ENCODE data around the gene PDZD7. TPM values are rescaled to one million over a fixed set of nuclear protein-coding genes. Genes with fewer than 3 reads are reported as not detected.

The PDZD7 gene
- total RNA-seq, 1 donor from 2014 or later, result 0.27 TPM

- DNase-seq, result no peak
- peaks cover 28% of the 10 kb centered on the region for H3K36me3 ChIP-seq
- H3K9me3 ChIP-seq (replicated peaks), result no peaks in the 10 kb centered on the region
- intact Hi-C loops (cut with micrococcal nuclease), result no loop called here
- no peak overlapping the region for H3K4me3 ChIP-seq
- no peaks in the 10 kb centered on the region for H3K27me3 ChIP-seq (ENCODE audit: low read depth)
- TF ChIP-seq CTCF (IDR thresholded peaks at IDR 0.05; ENCODE audit: borderline replicate concordance), result no peak
- no peak overlapping the region for H3K27ac ChIP-seq (replicated peaks)
- peaks cover 17% of the 10 kb centered on the region for H3K4me1 ChIP-seq
Observed at GRCh38 chr10:100968062-100968736, 62.7 kb downstream of the PDZD7 start.

GRCh38 chr10:100967332-100967731 is 63.6 kb downstream of the PDZD7 start:
- no peak for DNase-seq

GRCh38 chr10:100966887-100967286 is 64.0 kb downstream of the PDZD7 start:
- intact Hi-C loops (cut with micrococcal nuclease), result no loop called here
- H3K36me3 ChIP-seq, result peaks cover 41% of the 10 kb centered on the region

More at GRCh38 chr10:100967332-100967731, 63.6 kb downstream of the PDZD7 start:
- H3K27ac ChIP-seq (replicated peaks), result no peak overlapping the region
- peaks cover 36% of the 10 kb centered on the region for H3K36me3 ChIP-seq
- H3K4me3 ChIP-seq, result no peak overlapping the region
- no peak for TF ChIP-seq CTCF (IDR thresholded peaks at IDR 0.05; ENCODE audit: borderline replicate concordance)
- no peaks in the 10 kb centered on the region for H3K27me3 ChIP-seq (ENCODE audit: low read depth)
- intact Hi-C loops (cut with micrococcal nuclease), result no loop called here
- H3K4me1 ChIP-seq, result peaks cover 17% of the 10 kb centered on the region
- no peaks in the 10 kb centered on the region for H3K9me3 ChIP-seq (replicated peaks)

GRCh38 chr10:100965820-100966219 is 65.1 kb downstream of the PDZD7 start:
- peaks cover 17% of the 10 kb centered on the region for H3K4me1 ChIP-seq
- H3K36me3 ChIP-seq, result peaks cover 51% of the 10 kb centered on the region
- no peak for DNase-seq
- no peaks in the 10 kb centered on the region for H3K27me3 ChIP-seq (ENCODE audit: low read depth)
- no peak overlapping the region for H3K4me3 ChIP-seq
- H3K9me3 ChIP-seq (replicated peaks), result no peaks in the 10 kb centered on the region
- TF ChIP-seq CTCF (IDR thresholded peaks at IDR 0.05; ENCODE audit: borderline replicate concordance), result no peak
- intact Hi-C loops (cut with micrococcal nuclease), result no loop called here
- H3K27ac ChIP-seq (replicated peaks), result no peak overlapping the region

More at GRCh38 chr10:100966887-100967286, 64.0 kb downstream of the PDZD7 start:
- no peaks in the 10 kb centered on the region for H3K9me3 ChIP-seq (replicated peaks)
- no peaks in the 10 kb centered on the region for H3K27me3 ChIP-seq (ENCODE audit: low read depth)
- H3K27ac ChIP-seq (replicated peaks), result no peak overlapping the region
- peaks cover 17% of the 10 kb centered on the region for H3K4me1 ChIP-seq
- H3K4me3 ChIP-seq, result no peak overlapping the region
- TF ChIP-seq CTCF (IDR thresholded peaks at IDR 0.05; ENCODE audit: borderline replicate concordance), result no peak
- no peak for DNase-seq

GRCh38 chr10:100963826-100964225 is 67.1 kb downstream of the PDZD7 start:
- DNase-seq, result no peak
- H3K4me3 ChIP-seq, result no peak overlapping the region
- H3K36me3 ChIP-seq, result peaks cover 71% of the 10 kb centered on the region
- peaks cover 5% of the 10 kb centered on the region for H3K4me1 ChIP-seq
- H3K27ac ChIP-seq (replicated peaks), result no peak overlapping the region
- TF ChIP-seq CTCF (IDR thresholded peaks at IDR 0.05; ENCODE audit: borderline replicate concordance), result no peak
- intact Hi-C loops (cut with micrococcal nuclease), result no loop called here
- no peaks in the 10 kb centered on the region for H3K9me3 ChIP-seq (replicated peaks)
- no peaks in the 10 kb centered on the region for H3K27me3 ChIP-seq (ENCODE audit: low read depth)
